HepG2 (cell line): ENCODE measurements around the gene RPRD2. TPM values are rescaled to one million over a fixed set of nuclear protein-coding genes. Genes with fewer than 3 reads are reported as not detected.

Experiments used
- ARNT ChIP-seq: fragments of 450-650 bp; IDR thresholded peaks from 2 replicates; pipeline ENCODE4 v1.6.1; 2017
- HIVEP1 ChIP-seq: sonication (generic); formaldehyde crosslinking; IDR thresholded peaks from 2 replicates; pipeline ENCODE4 v1.4.0; 2020; ENCODE audit warnings: mild to moderate bottlenecking, missing genetic modification reagents
- HMGXB3 ChIP-seq: sonication (generic); formaldehyde crosslinking; IDR thresholded peaks from 2 replicates; pipeline ENCODE4 v1.4.0; 2020; ENCODE audit warnings: missing genetic modification reagents, borderline replicate concordance
- HMGXB4 ChIP-seq, 2 experiments: sonication (generic) in 1 of 2; formaldehyde crosslinking in 1 of 2; IDR thresholded peaks; 2 replicates each; pipeline versions ENCODE4 v1.4.0 to v1.6.1; 2018 to 2020; ENCODE audit warnings: missing genetic modification reagents in 2 of 2, borderline replicate concordance in 1 of 2, low read depth in 1 of 2, mild to moderate bottlenecking in 1 of 2, missing biosample characterization in 1 of 2
- HOXA5 ChIP-seq: sonication (generic); formaldehyde crosslinking; IDR thresholded peaks from 2 replicates; pipeline ENCODE4 v1.4.0; 2020; ENCODE audit warnings: missing genetic modification reagents
- KLF16 ChIP-seq, 2 experiments: sonication (generic) in 1 of 2; formaldehyde crosslinking in 1 of 2; IDR thresholded peaks; 2 replicates each; pipeline versions ENCODE4 v1.6.1 to v1.8.0; 2016 to 2023; ENCODE audit warnings: missing genetic modification reagents in 2 of 2, missing compliant biosample characterization in 1 of 2
- MED13 ChIP-seq: sonication (generic); formaldehyde crosslinking; IDR thresholded peaks from 2 replicates; pipeline ENCODE4 v1.5.0; 2020; ENCODE audit warnings: missing genetic modification reagents
- MTA3 ChIP-seq: sonication (generic); formaldehyde crosslinking; IDR thresholded peaks from 2 replicates; pipeline ENCODE4 v1.4.0; 2020; ENCODE audit warnings: missing genetic modification reagents
- NONO ChIP-seq, 2 experiments: fragments of 450-650 bp in 1 of 2; sonication (generic) in 1 of 2; formaldehyde crosslinking in 1 of 2; IDR thresholded peaks in 1 of 2; conservative IDR thresholded peaks in 1 of 2; 2 replicates each; pipeline versions ENCODE4 v1.6.1 to v1.8.0; 2017 to 2022; ENCODE audit warnings: mild to moderate bottlenecking in 1 of 2, missing genetic modification reagents in 1 of 2, moderate library complexity in 1 of 2
- RELA ChIP-seq: sonication (generic); formaldehyde crosslinking; IDR thresholded peaks from 2 replicates; pipeline ENCODE4 v1.4.0; 2020; ENCODE audit warnings: missing genetic modification reagents
- ZBTB1 ChIP-seq: sonication (generic); formaldehyde crosslinking; IDR thresholded peaks from 2 replicates; pipeline ENCODE4 v1.4.0; 2020; ENCODE audit warnings: missing genetic modification reagents, borderline replicate concordance
- ZBTB25 ChIP-seq: IDR thresholded peaks from 2 replicates; pipeline ENCODE4 v1.6.1; 2018; ENCODE audit warnings: missing genetic modification reagents
- ZFX ChIP-seq: sonication (generic); formaldehyde crosslinking; IDR thresholded peaks from 2 replicates; pipeline ENCODE4 v1.4.0; 2020; ENCODE audit warnings: mild to moderate bottlenecking, low read depth, missing genetic modification reagents, moderate library complexity
- ZMYM3 ChIP-seq: sonication (generic); formaldehyde crosslinking; IDR thresholded peaks from 2 replicates; pipeline ENCODE4 v1.5.1; 2020; ENCODE audit warnings: mild to moderate bottlenecking, missing genetic modification reagents
- ZNF224 ChIP-seq: sonication (generic); formaldehyde crosslinking; IDR thresholded peaks from 2 replicates; pipeline ENCODE4 v1.5.0; 2020; ENCODE audit warnings: mild to moderate bottlenecking, missing genetic modification reagents
- ZNF282 ChIP-seq: fragments of 450-650 bp; IDR thresholded peaks from 2 replicates; pipeline ENCODE4 v1.6.1; 2018; ENCODE audit not compliant: partially characterized antibody
- ZNF503 ChIP-seq: sonication (generic); formaldehyde crosslinking; IDR thresholded peaks from 2 replicates; pipeline ENCODE4 v1.4.0; 2020; ENCODE audit warnings: missing genetic modification reagents
- ZNF761 ChIP-seq: sonication (generic); formaldehyde crosslinking; conservative IDR thresholded peaks from 2 replicates; pipeline ENCODE4 v1.4.0; 2020; ENCODE audit warnings: mild to moderate bottlenecking, missing genetic modification reagents
- ZNF792 ChIP-seq: IDR thresholded peaks from 2 replicates; pipeline ENCODE4 v1.6.1; 2016
- ZSCAN9 ChIP-seq: IDR thresholded peaks from 2 replicates; pipeline ENCODE4 v1.6.1; 2016; ENCODE audit warnings: borderline replicate concordance
- polyA plus RNA-seq, 8 experiments: library from polyadenylated mRNA; depleted of rRNA in 3 of 8; stranded (reverse) in 7 of 8; unstranded in 1 of 8; fragments of >200 nt; fragmentation: Illumina TruSeq in 4 of 8; extraction: Trizol in 4 of 8; gene quantifications; 2 replicates each; pipeline versions ENCODE4 v1.2.1 to v1.2.3, GENCODE V29; 2011 to 2016; ENCODE audit warnings: low read depth in 4 of 8, missing spikeins in 1 of 8, mixed read lengths in 1 of 8; ENCODE audit not compliant: insufficient read depth in 1 of 8
- total RNA-seq, 5 experiments: library from RNA; depleted of rRNA; stranded (reverse); fragments of >200 nt; fragmentation: Illumina TruSeq; extraction: Trizol; gene quantifications; 2 replicates each; pipeline ENCODE4 v1.2.3, GENCODE V29; 2016; ENCODE audit warnings: low read depth in 1 of 5

The RPRD2 gene
- total and polyA plus RNA-seq, 2 of the 13 experiments (the other 11 are each of a cell fraction or from before 2014, with no cell fraction given): 8.0 to 8.9 TPM

- TF ChIP-seq ZBTB1 (CRISPR knock-in tag) (no peak), ZNF792 (CRISPR knock-in tag) (peak; percentile 87; the same call in 1 of the 2 replicates), NONO (IDR thresholded peaks at IDR 0.05) (no peak), NONO (CRISPR knock-in tag; conservative IDR thresholded peaks at IDR 0.05) (peak; percentile 94), KLF16 (CRISPR knock-in tag; IDR thresholded peaks at IDR 0.05) (peak in 1 of 2 experiments; percentile 76; a peak in 2 of 4 replicates), HOXA5 (CRISPR knock-in tag) (peak; percentile 61; the same call in 1 of the 2 replicates), HMGXB4 (CRISPR knock-in tag; IDR thresholded peaks at IDR 0.05; ENCODE audit: borderline replicate concordance in 1 of 2, low read depth in 1 of 2) (peak; percentile 87 to 94), HMGXB3 (CRISPR knock-in tag) (peak; percentile 99), HIVEP1 (CRISPR knock-in tag) (peak; percentile 59), ZNF503 (CRISPR knock-in tag) (peak; percentile 43; the same call in 1 of the 2 replicates), MTA3 (CRISPR knock-in tag) (no peak), ARNT (no peak), ZBTB25 (CRISPR knock-in tag) (peak; percentile 76; the same call in 1 of the 2 replicates), ZSCAN9 (peak; percentile 60; the same call in 1 of the 2 replicates), RELA (no peak), ZFX (CRISPR knock-in tag) (peak; percentile 74), ZMYM3 (peak; percentile 84; the same call in 1 of the 2 replicates), ZNF282 (no peak), MED13 (CRISPR knock-in tag) (0 out of 2 replicates have a peak, but pooled peaks have one; percentile 11), ZNF224 (CRISPR knock-in tag) (no peak), ZNF761 (0 out of 2 replicates have a peak, but pooled peaks have one; percentile 46)
Observed at GRCh38 chr1:150486966-150487762, 123.2 kb downstream of the RPRD2 start, which contains the start of gene TARS2 (continued).
